ENCODE data around the gene AGAP1.

- TF ChIP-seq CTCF (IDR thresholded peaks at IDR 0.05 in 8 of 11, conservative IDR thresholded peaks at IDR 0.05 in 3 of 11) (no peak), POLR2AphosphoS5 (IDR thresholded peaks at IDR 0.05) (no peak)
These were observed 472.6 kb downstream of the AGAP1 start for GRCh38 chr2:235966396-235966795.

Measured in spleen (tissue), 7 donors.